KMS-11 (cell line): ENCODE measurements around the gene SEMA4C.
"Not testable (repeated sequence)": the region's sequence is repeated elsewhere in the genome, so short reads cannot be mapped to it uniquely, and the experiment has no call there.

Experiments
- H2AFZ ChIP-seq: fragments of 200-600 bp; sonication (generic); 2 replicates; pipeline ENCODE4 v1.6.1; 2016; ENCODE audit warnings: antibody characterized with exemption, mixed run types, low read depth
- H3K27ac ChIP-seq: fragments of 200-600 bp; sonication (generic); 2 replicates; pipeline ENCODE4 v1.6.1; 2016; ENCODE audit warnings: mild to moderate bottlenecking, mixed run types
- H3K27me3 ChIP-seq: fragments of 200-600 bp; sonication (generic); 2 replicates; pipeline ENCODE4 v1.6.1; 2017; ENCODE audit warnings: mild to moderate bottlenecking, low read depth, mixed run types, moderate library complexity; ENCODE audit not compliant: insufficient read depth
- H3K36me3 ChIP-seq: fragments of 200-600 bp; sonication (generic); 2 replicates; pipeline ENCODE4 v1.6.1; 2017; ENCODE audit warnings: mild to moderate bottlenecking, mixed run types; ENCODE audit not compliant: insufficient read depth
- H3K4me1 ChIP-seq: fragments of 200-600 bp; sonication (generic); 2 replicates; pipeline ENCODE4 v1.6.1; 2016; ENCODE audit warnings: mild to moderate bottlenecking, low read depth, mixed run types; ENCODE audit not compliant: poor library complexity, severe bottlenecking
- H3K4me2 ChIP-seq: fragments of 200-600 bp; sonication (generic); 2 replicates; pipeline ENCODE4 v1.7.0; 2016; ENCODE audit warnings: mild to moderate bottlenecking, mixed run types
- H3K4me3 ChIP-seq: fragments of 200-600 bp; sonication (generic); IDR thresholded peaks from 2 replicates; pipeline ENCODE4 v1.6.1; 2017; ENCODE audit warnings: low read depth, low read length, mixed read lengths; ENCODE audit not compliant: insufficient read depth
- H3K79me2 ChIP-seq: fragments of 200-600 bp; sonication (generic); 2 replicates; pipeline ENCODE4 v1.6.1; 2016; ENCODE audit warnings: low read depth, mixed run types; ENCODE audit not compliant: insufficient read depth
- H3K9ac ChIP-seq: fragments of 200-600 bp; sonication (generic); 2 replicates; pipeline ENCODE4 v1.6.1; 2016; ENCODE audit warnings: mild to moderate bottlenecking, mixed run types
- H4K20me1 ChIP-seq: fragments of 200-600 bp; sonication (generic); 2 replicates; pipeline ENCODE4 v1.6.1; 2016; ENCODE audit warnings: mild to moderate bottlenecking, mixed run types; ENCODE audit not compliant: insufficient read depth
- TF ChIP-seq, protein P1 (sequence below): fragments of 200-600 bp; sonication (generic); conservative IDR thresholded peaks from 2 replicates; pipeline ENCODE4 v1.6.1; 2017; ENCODE audit warnings: low read depth, mild to moderate bottlenecking, antibody characterized with exemption, low read length, moderate library complexity, mixed read lengths

Gene SEMA4C

DNA sequence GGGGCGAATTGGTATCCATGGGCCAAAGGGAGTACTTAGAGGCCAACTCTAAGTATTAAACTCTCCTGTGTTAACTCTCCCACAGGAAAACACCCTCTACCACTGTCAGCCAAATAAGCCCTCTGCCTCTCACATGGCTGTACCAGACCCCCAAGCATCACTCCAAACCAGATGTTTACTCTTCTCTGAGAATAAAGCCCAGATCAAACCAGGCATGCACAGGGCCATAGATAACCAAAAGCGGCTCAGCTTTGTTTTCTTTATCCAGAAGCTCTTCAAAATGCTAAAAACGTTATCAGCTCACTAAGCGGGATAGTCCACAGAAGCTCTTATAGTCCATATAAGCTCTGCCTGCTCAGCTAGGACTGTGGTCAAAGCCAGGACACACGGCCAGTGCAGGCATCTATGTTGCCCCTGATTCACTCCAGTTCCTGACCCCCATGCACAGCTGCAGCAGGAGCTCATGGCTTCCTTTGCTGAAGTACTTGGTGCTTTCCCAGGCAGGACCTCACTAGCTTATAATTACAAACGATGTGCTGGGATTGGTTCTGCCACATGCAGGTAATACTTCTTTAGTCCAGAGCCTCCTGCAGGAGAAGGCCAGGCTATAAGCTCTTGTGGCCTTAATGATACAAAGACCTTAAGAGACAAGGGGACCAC lies 21.0 kb upstream of the SEMA4C start:
- H3K79me2 ChIP-seq = no peaks in the 10 kb centered on the region
- no peak overlapping the region for H3K9ac ChIP-seq
- H4K20me1 ChIP-seq = no peaks in the 10 kb centered on the region
- TF ChIP-seq, protein P1, sequence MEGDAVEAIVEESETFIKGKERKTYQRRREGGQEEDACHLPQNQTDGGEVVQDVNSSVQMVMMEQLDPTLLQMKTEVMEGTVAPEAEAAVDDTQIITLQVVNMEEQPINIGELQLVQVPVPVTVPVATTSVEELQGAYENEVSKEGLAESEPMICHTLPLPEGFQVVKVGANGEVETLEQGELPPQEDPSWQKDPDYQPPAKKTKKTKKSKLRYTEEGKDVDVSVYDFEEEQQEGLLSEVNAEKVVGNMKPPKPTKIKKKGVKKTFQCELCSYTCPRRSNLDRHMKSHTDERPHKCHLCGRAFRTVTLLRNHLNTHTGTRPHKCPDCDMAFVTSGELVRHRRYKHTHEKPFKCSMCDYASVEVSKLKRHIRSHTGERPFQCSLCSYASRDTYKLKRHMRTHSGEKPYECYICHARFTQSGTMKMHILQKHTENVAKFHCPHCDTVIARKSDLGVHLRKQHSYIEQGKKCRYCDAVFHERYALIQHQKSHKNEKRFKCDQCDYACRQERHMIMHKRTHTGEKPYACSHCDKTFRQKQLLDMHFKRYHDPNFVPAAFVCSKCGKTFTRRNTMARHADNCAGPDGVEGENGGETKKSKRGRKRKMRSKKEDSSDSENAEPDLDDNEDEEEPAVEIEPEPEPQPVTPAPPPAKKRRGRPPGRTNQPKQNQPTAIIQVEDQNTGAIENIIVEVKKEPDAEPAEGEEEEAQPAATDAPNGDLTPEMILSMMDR = no peak
- peaks cover 10% of the 10 kb centered on the region for H3K4me1 ChIP-seq
- no peak overlapping the region for H3K27ac ChIP-seq
- no peak overlapping the region for H3K4me3 ChIP-seq
- no peaks in the 10 kb centered on the region for H3K36me3 ChIP-seq
- no peak overlapping the region for H2AFZ ChIP-seq
- H3K4me2 ChIP-seq = no peak overlapping the region
- H3K27me3 ChIP-seq = no peaks in the 10 kb centered on the region

DNA sequence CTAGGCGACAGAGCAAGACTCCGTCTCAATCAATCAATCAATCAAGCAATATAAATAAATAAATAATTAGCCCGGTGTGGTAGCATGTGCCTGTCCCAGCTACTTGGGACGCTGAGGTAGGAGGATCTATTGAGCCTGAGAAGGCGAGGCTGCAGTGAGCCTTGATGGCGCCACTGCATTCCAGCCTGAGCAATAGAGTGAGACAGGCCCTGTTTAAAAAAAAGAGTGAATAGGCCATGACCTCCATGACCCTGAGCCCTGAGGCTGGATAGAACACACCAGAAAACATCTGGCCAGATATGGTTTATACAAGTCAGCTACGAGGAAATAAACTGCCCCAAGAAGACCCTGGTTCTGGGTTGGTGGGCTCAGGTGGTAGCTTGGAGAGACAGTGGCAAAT lies 20.4 kb upstream of the SEMA4C start:
- Histone ChIP-seq H3K79me2 (no peaks in the 10 kb centered on the region), H3K4me1 (peaks cover 4% of the 10 kb centered on the region), H3K27ac (no peak overlapping the region), H3K9ac (no peak overlapping the region), H4K20me1 (no peaks in the 10 kb centered on the region), H2AFZ (no peak overlapping the region), H3K4me2 (no peak overlapping the region), H3K36me3 (no peaks in the 10 kb centered on the region), H3K4me3 (no peak overlapping the region), H3K27me3 (no peaks in the 10 kb centered on the region)
- TF ChIP-seq, protein P1 = no peak

DNA sequence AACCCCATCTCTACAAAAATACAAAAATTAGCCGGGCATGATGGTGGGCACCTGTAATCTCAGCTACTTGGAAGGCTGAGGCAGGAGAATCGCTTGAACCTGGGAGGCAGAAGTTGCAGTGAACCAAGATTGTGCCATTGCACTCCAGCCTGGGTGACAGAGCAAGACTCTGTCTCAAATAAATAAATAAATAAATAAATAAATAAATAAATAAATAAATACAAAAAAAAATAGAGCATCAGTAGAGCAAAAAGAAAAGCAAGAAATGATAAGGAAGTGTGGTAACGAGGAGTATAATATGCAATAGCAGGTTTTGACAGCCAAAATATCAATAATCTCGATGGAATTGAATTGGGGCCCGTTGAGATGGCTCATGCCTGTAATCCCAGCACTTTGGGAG lies 19.6 kb upstream of the SEMA4C start:
- not testable (repeated sequence) for H3K4me3 ChIP-seq, H3K27me3 ChIP-seq, H4K20me1 ChIP-seq, H3K27ac ChIP-seq, H2AFZ ChIP-seq, H3K9ac ChIP-seq, H3K36me3 ChIP-seq, H3K79me2 ChIP-seq, H3K4me1 ChIP-seq, H3K4me2 ChIP-seq

DNA sequence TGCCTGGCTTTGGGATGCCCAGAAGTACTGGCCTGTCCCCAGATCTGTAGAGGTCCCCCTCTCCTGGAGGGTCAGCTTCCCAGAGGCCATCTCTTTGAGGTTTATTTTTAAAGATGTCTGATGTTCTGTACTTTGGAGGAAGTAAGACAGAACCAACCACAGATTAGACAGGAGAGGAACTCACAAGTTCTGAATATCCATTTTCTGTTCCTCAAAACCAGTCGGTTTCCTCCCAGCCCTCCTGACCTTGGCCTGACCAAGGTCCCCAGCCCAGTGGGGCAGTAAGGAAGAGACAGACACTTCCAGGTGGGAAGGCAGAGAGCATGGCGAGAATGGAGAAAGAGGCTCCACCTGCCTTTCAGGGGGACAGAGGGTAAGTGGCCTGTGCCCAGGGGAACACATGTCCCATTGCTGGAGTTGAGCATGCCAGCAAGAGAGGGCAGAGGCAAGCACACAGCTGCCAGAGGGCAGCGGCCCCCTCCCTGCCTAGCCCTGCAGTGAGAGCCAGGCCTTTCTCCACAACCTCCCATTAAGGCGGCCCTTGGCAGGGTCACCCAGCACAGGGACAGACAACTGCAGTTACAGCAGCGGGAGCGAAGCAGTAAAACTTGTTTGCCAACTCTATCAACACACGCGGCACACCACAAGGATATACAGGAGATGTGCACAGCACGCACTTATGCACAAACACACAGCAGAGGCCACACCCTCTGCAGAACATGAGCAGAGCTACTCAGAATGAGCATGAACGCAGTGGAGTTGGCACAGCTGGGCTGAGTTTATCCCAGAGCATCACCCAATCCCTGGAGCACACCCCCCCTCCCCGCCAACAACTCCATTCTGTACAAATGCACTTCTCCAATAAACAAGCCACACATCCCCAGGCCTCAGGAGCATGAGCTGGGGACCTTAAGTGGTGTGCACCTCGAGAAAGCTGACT lies 18.5 kb upstream of the SEMA4C start:
- H3K4me3 ChIP-seq = no peak overlapping the region
- no peak overlapping the region for H3K27ac ChIP-seq
- no peaks in the 10 kb centered on the region for H3K79me2 ChIP-seq
- no peaks in the 10 kb centered on the region for H3K36me3 ChIP-seq
- no peaks in the 10 kb centered on the region for H3K4me1 ChIP-seq
- no peaks in the 10 kb centered on the region for H3K27me3 ChIP-seq
- H3K4me2 ChIP-seq = no peak overlapping the region
- H2AFZ ChIP-seq = no peak overlapping the region
- TF ChIP-seq, protein P1 = no peak
- no peak overlapping the region for H3K9ac ChIP-seq
- H4K20me1 ChIP-seq = no peaks in the 10 kb centered on the region

DNA sequence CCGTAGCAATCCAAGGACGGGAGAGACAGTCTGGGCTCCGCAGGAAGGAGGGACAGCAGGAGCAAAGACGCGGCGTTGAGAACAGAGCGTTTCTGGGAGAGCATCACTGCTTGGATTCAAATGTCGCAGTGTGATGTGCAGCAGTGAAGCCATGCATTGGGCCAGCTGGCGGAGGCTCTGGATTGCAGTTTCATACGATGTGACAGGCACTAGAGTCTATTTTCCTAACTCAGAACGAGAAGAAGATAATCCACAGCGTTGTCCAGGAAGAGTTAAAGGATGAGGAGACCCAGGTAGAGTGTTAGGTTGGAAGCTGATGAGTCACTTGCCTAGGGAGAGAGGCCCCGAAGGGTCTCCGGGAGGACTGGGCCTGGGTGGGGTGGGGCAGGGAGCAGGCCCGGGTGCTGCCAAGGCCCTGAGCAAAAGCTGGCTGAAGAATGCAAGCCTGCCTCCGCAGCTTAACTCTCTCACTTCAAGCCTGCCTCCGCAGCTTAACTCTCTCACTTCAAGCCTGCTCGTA lies 17.7 kb upstream of the SEMA4C start:
- TF ChIP-seq, protein P1 = no peak
- no peaks in the 10 kb centered on the region for H3K4me1 ChIP-seq
- H3K27me3 ChIP-seq = no peaks in the 10 kb centered on the region
- no peaks in the 10 kb centered on the region for H4K20me1 ChIP-seq
- H3K9ac ChIP-seq = no peak overlapping the region
- H3K4me2 ChIP-seq = no peak overlapping the region
- H2AFZ ChIP-seq = no peak overlapping the region
- no peaks in the 10 kb centered on the region for H3K36me3 ChIP-seq
- H3K79me2 ChIP-seq = no peaks in the 10 kb centered on the region
- no peak overlapping the region for H3K4me3 ChIP-seq
- no peak overlapping the region for H3K27ac ChIP-seq
